GM23248 (cell line): ENCODE results near the gene WIPF1. TPM values are rescaled to one million over a fixed set of nuclear protein-coding genes. Genes with fewer than 3 reads are reported as not detected.

Source experiments
- DNase-seq: peaks from one replicate; pipeline ENCODE4 v3.0.0-alpha.2; 2015
- H2AFZ ChIP-seq: fragments of 200-600 bp; sonication (generic); 2 replicates; pipeline ENCODE4 v1.6.1; 2016; ENCODE audit warnings: antibody characterized with exemption
- H3F3A ChIP-seq: fragments of 200-600 bp; sonication (generic); 2 replicates; pipeline ENCODE4 v1.6.1; 2016; ENCODE audit warnings: mild to moderate bottlenecking, antibody characterized with exemption, mixed run types; ENCODE audit not compliant: insufficient read depth
- H3K27ac ChIP-seq: fragments of 200-600 bp; sonication (generic); 2 replicates; pipeline ENCODE4 v1.5.1; 2016; ENCODE audit warnings: mild to moderate bottlenecking
- H3K27me3 ChIP-seq: fragments of 200-600 bp; sonication (generic); replicated peaks from 2 replicates; pipeline ENCODE4 v1.6.1; 2016; ENCODE audit warnings: mild to moderate bottlenecking; ENCODE audit not compliant: insufficient read depth
- H3K36me3 ChIP-seq: fragments of 200-600 bp; sonication (generic); 2 replicates; pipeline ENCODE4 v1.6.1; 2016; ENCODE audit warnings: low read depth, mild to moderate bottlenecking
- H3K4me1 ChIP-seq: fragments of 200-600 bp; sonication (generic); 2 replicates; pipeline ENCODE4 v1.6.1; 2016; ENCODE audit warnings: mild to moderate bottlenecking; ENCODE audit not compliant: insufficient read depth
- H3K4me2 ChIP-seq: fragments of 200-600 bp; sonication (generic); one replicate; pipeline ENCODE4 v1.6.1; 2016; ENCODE audit warnings: mild to moderate bottlenecking; ENCODE audit not compliant: unreplicated experiment
- H3K4me3 ChIP-seq: fragments of 200-600 bp; sonication (generic); 2 replicates; pipeline ENCODE4 v1.5.1; 2016; ENCODE audit warnings: mild to moderate bottlenecking
- H3K79me2 ChIP-seq: fragments of 200-600 bp; sonication (generic); 2 replicates; pipeline ENCODE4 v1.6.1; 2016; ENCODE audit warnings: mild to moderate bottlenecking; ENCODE audit not compliant: insufficient read depth
- H3K9ac ChIP-seq: fragments of 200-600 bp; sonication (generic); 2 replicates; pipeline ENCODE4 v1.6.1; 2016; ENCODE audit warnings: mild to moderate bottlenecking
- H3K9me2 ChIP-seq: fragments of 200-600 bp; sonication (generic); 2 replicates; pipeline ENCODE4 v1.6.1; 2016; ENCODE audit warnings: mixed run types, mild to moderate bottlenecking, moderate library complexity; ENCODE audit not compliant: insufficient read depth
- H3K9me3 ChIP-seq: fragments of 200-600 bp; sonication (generic); one replicate; pipeline ENCODE4 v1.6.1; 2017; ENCODE audit warnings: low read depth
- H4K20me1 ChIP-seq: fragments of 200-600 bp; sonication (generic); 2 replicates; pipeline ENCODE4 v1.6.0; 2016; ENCODE audit not compliant: insufficient read depth
- EZH2 ChIP-seq: fragments of 200-600 bp; sonication (generic); IDR thresholded peaks from 2 replicates; pipeline ENCODE4 v1.6.1; 2018; ENCODE audit warnings: antibody characterized with exemption, mild to moderate bottlenecking; ENCODE audit not compliant: insufficient read depth, poor library complexity, severe bottlenecking
- EZH2phosphoT487 ChIP-seq: fragments of 200-600 bp; sonication (generic); IDR thresholded peaks from 2 replicates; pipeline ENCODE4 v1.6.1; 2018; ENCODE audit warnings: antibody characterized with exemption, moderate library complexity, mild to moderate bottlenecking, low read depth; ENCODE audit not compliant: insufficient read depth
- WGBS, 2 experiments: methylation state at CpG; one replicate each; pipeline ENCODE4 v1.1.6; 2015 to 2017; ENCODE audit warnings: low lambda C conversion rate in 2 of 2, low coverage in 1 of 2; ENCODE audit errors: missing lambda C conversion rate in 2 of 2; 5-methylcytosine and 5-hydroxymethylcytosine counted together
- in situ Hi-C: fragments of 300-500 bp; cut with MboI; formaldehyde crosslinking; loops from 2 replicates; pipeline ENCODE4 v1.15.0; 2020
- polyA plus RNA-seq: library from polyadenylated mRNA; unstranded; fragments of >200 nt; fragmentation: Nextera tagmentation; extraction: Ambion mirVana; gene quantifications from 2 replicates; pipeline ENCODE4 v1.2.1, GENCODE V29; 2016
- total RNA-seq: library from RNA; depleted of rRNA; stranded (reverse); fragments of >200 nt; shearing (Covaris generic); gene quantifications from 2 replicates; pipeline ENCODE4 v1.2.3, GENCODE V29; 2014

The WIPF1 gene
- total and polyA plus RNA-seq, 2 experiments from 2014 or later: 21.4 to 50.3 TPM

DNA sequence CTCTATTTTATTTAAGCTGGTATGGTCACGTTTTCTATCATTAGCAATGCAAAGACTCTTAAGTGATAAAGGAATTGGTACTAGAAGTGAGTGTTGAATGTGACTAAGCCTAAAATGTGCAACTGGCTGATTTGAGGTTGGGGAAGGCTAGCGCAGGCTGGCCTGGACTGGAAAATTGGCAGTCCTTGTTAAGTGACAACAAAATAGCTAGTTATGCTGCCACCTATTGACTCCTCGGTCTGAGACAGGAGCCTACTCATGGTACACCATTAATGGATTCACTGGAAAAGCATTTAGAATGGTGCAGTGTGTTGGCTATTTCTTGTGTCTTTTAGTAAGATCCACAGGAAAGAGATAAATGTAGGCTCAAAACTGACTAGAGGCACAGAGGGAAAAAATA lies 5.7 kb upstream of the WIPF1 start:
- no peaks in the 10 kb centered on the region for H3K9me3 ChIP-seq
- peaks cover 24% of the 10 kb centered on the region for H3K4me1 ChIP-seq
- H3K9me2 ChIP-seq: no peaks in the 10 kb centered on the region
- peaks cover 69% of the 10 kb centered on the region for H3K79me2 ChIP-seq
- H3K4me2 ChIP-seq: no peak overlapping the region
- H3K4me3 ChIP-seq: no peak overlapping the region
- peak; percentile 85 for DNase-seq
- H3K36me3 ChIP-seq: no peaks in the 10 kb centered on the region
- peaks cover 21% of the 10 kb centered on the region for H3F3A ChIP-seq
- no peaks in the 10 kb centered on the region for H4K20me1 ChIP-seq
- WGBS, 2 experiments: 33 to 36% methylated on average over 3 of the region's 3 CpGs
- H3K27ac ChIP-seq: peak overlapping the region; percentile 58
- no peak overlapping the region for H2AFZ ChIP-seq
- no peaks in the 10 kb centered on the region for H3K27me3 ChIP-seq
- TF ChIP-seq EZH2: no peak
- no peak for TF ChIP-seq EZH2phosphoT487
- H3K9ac ChIP-seq: peak overlapping the region; percentile 15; the same call in 1 of the 2 replicates
- in situ Hi-C loops: no loop called here

GRCh38 chr2:174602745-174603144 lies 5.1 kb upstream of the WIPF1 start:
- no peak overlapping the region for H3K4me3 ChIP-seq
- H4K20me1 ChIP-seq: no peaks in the 10 kb centered on the region
- WGBS, 2 experiments: 30 to 36% methylated on average over 3 of the region's 3 CpGs
- no peak overlapping the region for H3K4me2 ChIP-seq
- no peaks in the 10 kb centered on the region for H3K9me2 ChIP-seq
- H3K36me3 ChIP-seq: no peaks in the 10 kb centered on the region
- peaks cover 69% of the 10 kb centered on the region for H3K79me2 ChIP-seq
- H3K4me1 ChIP-seq: peaks cover 28% of the 10 kb centered on the region
- H3K27me3 ChIP-seq: no peaks in the 10 kb centered on the region
- H3K27ac ChIP-seq: peak overlapping the region; percentile 58
- H3F3A ChIP-seq: peaks cover 25% of the 10 kb centered on the region
- peak overlapping the region; percentile 15; the same call in 1 of the 2 replicates for H3K9ac ChIP-seq
- peak; percentile 37 for DNase-seq
- in situ Hi-C loops: no loop called here
- H2AFZ ChIP-seq: no peak overlapping the region
- no peaks in the 10 kb centered on the region for H3K9me3 ChIP-seq
- no peak for TF ChIP-seq EZH2
- TF ChIP-seq EZH2phosphoT487: no peak

- Histone ChIP-seq H3K27me3 (no peaks in the 10 kb centered on the region), H3K27ac (no peak overlapping the region), H3K9ac (no peak overlapping the region), H3K4me2 (no peak overlapping the region), H3K9me3 (no peaks in the 10 kb centered on the region), H3F3A (peaks cover 34% of the 10 kb centered on the region), H4K20me1 (no peaks in the 10 kb centered on the region), H3K4me3 (no peak overlapping the region), H2AFZ (no peak overlapping the region), H3K9me2 (no peaks in the 10 kb centered on the region), H3K4me1 (peaks cover 34% of the 10 kb centered on the region), H3K36me3 (no peaks in the 10 kb centered on the region), H3K79me2 (peaks cover 72% of the 10 kb centered on the region)
- 95 to 96% methylated on average over 4 of the region's 4 CpGs for WGBS, 2 experiments
- DNase-seq: no peak
- in situ Hi-C loops: no loop called here
- TF ChIP-seq EZH2: no peak
- TF ChIP-seq EZH2phosphoT487: no peak
Measured at GRCh38 chr2:174600349-174600748, 2.7 kb upstream of the WIPF1 start.

- H3K9ac ChIP-seq: no peak overlapping the region
- H2AFZ ChIP-seq: no peak overlapping the region
- WGBS, 2 experiments: 95 to 99% methylated on average over 6 of the region's 6 CpGs
- H3K27me3 ChIP-seq: no peaks in the 10 kb centered on the region
- in situ Hi-C loops: no loop called here
- H3K9me3 ChIP-seq: no peaks in the 10 kb centered on the region
- no peak for DNase-seq
- H3K4me2 ChIP-seq: no peak overlapping the region
- no peak overlapping the region for H3K4me3 ChIP-seq
- no peaks in the 10 kb centered on the region for H3K9me2 ChIP-seq
- H3K36me3 ChIP-seq: no peaks in the 10 kb centered on the region
- no peaks in the 10 kb centered on the region for H4K20me1 ChIP-seq
- no peak overlapping the region for H3K27ac ChIP-seq
- H3F3A ChIP-seq: peaks cover 40% of the 10 kb centered on the region
- H3K79me2 ChIP-seq: peaks cover 66% of the 10 kb centered on the region
- TF ChIP-seq EZH2phosphoT487 (no peak), EZH2 (no peak)
- peaks cover 38% of the 10 kb centered on the region for H3K4me1 ChIP-seq
Measured at GRCh38 chr2:174599310-174599921, 1.8 kb upstream of the WIPF1 start.
